A204.1 (cell line): Measurements from ENCODE around the gene ADAM12.
"Not testable (repeated sequence)": the region's sequence is repeated elsewhere in the genome, so short reads cannot be mapped to it uniquely, and the experiment has no call there.

Experiments
- FAIRE-seq: peaks from 2 replicates; lab custom pipeline; 2012; peaks lifted over from hg19 to GRCh38; lab: Jason Lieb, UNC

The ADAM12 gene

DNA sequence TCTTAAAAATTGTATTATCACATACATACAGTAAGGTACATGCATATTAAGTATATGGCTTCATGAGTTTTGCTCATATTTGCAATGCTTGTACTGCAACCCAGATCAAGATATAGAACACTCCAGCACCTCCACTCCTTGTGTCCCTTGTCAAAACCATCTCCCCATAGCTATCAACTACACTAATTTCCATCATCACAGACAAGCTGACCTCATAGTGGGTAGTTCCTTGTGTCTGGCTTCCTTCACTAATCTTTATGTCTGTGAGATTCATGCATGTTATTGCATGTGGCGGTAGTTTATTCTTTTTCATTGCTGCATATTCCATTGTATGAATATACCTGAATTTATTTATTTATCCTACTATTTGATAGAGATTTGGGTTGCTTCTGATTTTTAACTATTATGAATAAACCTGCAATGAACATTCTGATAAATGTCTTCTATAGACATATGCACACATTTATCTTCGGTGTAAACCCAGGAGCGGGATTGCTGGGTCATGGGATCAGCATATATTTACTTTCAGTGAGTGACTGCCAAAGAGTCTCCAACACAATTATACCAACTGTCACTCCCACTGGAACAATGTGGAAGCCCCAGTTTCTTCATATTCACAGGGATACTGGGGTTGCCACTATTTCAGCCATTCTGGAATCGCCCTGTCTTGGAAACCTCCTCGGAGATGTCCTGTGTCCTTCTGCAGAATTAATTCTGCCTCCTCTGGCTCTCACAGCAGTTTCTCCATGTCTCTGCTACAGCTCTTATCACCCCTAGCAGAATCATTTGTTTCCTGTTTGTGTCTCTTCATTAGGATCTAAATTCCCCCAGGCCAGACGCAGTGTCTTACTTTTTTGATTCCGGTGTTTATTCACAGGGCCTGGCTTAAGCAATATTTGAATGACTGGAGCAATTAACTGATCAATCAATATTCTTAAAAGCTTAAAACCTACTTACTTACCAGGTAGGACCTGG, 14.7 kb upstream of the ADAM12 start:
- no peak for FAIRE-seq

DNA sequence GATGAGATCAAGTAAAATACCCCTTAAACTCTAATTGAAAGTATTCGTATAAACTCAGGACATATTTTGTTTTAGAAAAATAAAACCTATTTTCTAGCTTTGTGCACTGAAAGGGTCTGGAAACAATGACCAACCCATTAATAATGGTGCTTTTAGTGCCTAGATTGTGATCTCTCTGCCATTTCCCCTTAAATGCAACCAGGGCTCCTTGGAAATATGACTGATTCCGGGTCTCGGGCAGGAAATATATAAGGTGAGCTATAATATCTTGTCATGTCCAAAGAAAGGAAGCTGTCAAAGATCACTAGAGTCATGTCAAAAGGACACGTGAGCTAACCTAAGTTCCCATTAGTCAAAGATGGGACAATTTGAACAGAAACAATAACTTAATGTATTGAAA, 12.4 kb upstream of the ADAM12 start:
- no peak for FAIRE-seq

DNA sequence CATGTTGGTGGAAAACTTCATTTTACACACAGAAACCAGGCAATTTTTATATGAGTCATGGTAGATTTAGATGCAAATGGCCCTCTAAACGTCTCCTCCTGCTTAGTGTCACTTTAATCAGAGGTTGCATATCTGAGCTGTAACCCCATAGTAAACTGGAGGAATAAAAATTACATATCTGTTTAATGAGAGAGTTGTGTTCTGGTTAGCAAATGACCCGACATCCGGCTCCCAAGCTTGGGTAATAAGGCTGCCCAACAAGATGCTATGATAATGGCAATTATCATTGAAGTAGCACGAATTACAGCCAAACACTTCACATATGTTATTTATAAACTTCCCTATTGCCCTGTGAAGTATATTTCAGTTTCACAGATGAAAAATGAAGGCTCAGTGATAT, 10.6 kb upstream of the ADAM12 start:
- FAIRE-seq: no peak

DNA sequence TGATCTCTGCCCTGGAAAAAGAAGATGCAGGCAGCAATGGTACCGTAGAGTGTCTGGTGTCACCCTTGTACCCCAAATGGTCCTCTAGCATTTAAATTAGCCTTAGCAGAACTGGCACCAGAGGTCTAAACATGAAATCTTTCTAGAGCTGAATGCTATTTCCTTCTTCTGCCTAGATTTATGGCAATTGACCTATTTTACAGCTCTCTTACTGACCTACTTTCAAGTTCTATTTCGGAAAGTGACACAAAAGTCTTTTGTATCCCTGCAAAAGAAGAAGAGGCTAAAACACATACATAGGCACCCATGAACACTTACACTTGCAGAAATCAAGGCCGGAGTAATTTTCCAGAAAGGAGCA, 10.1 kb upstream of the ADAM12 start:
- no peak for FAIRE-seq

DNA sequence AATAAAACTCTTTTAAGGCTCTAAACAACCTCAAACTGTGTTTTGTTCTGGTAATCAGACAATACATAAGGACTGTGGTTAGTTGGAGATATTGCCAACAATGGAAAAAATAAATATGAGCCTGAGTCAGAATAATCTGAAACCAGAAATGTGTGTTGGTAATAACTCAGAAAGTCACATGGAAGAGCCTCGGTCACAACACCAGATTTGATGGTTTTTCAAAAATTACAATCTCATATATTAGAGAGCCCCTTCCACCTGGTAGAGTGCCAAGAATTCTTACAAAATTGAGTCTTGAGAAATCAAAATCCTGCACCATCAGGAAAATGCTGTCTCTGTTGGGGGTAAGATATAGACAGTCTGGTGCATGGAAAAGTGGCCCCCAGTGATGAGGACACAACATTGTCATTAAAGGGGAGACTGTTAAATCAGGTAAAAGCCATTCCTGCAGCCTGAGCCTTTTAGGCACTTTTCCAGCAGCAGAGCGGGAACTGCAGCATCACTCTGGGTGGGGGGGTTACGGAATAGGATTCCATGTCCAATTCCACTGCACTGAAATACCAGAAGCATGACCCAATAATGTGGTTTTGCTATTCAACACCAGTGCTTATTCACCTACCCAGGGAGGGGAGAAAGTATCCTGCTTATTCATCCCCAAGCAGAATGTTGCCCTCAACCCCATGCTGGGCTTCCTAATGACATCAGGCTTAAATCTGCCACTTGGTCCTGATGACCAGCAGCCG, 9.5 kb upstream of the ADAM12 start:
- no peak for FAIRE-seq

DNA sequence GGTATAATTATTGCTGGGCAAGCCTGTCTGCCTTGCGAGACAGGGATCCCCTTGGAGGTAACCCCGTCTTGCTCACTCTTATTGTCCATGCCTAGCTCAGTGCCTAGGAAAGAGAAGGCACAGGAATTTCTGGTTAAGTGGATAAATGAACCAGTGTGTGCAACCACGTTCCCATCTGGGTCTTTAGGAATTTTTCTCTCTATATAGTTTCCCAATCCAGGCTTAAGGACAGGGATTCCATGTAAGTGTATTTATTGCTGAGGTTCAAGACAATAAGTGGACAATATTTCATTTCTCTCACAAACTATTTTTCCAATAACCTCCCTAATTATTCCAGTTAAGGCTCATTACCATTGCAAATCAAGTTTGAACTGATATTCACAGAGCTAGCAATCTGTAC, 8.9 kb upstream of the ADAM12 start:
- FAIRE-seq: no peak

DNA sequence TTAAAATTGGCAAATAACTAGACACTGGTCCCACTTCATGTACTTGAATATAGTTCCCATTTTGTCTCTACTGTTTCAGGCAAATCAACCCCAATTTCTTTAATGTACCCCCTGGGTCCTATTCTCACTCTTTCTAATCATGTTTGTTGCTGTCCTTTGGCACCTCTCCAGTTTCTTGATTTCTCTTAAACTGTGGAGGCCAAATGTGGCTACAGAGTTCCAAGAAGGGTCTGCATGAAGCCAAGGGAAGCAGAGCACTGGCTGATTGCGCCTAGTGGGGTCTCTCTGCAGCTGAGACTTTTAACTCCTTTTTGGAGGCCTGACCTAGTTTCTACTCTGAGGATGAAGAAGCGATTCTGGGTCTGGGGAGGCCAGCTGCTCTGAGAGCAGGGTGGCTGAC, 6.7 kb upstream of the ADAM12 start:
- no peak for FAIRE-seq

DNA sequence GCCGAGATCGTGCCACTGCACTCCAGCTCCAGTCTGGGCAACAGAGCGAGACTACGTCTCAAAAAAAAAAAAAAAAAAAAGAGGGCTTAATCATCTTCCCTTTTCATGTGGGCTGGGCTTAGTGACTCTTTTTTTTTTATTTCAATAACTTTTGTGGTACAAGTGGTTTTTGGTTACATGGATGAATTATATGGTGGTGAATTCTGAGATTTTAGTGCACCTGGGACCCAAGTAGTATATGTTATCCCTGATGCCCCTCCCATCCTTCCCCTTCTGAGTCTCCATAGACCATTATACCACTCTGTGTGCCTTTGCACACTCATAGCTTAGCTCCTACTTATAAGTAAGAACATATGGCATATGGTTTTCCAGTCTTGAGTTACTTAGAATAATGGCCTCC, 4.8 kb upstream of the ADAM12 start:
- FAIRE-seq: no peak

DNA sequence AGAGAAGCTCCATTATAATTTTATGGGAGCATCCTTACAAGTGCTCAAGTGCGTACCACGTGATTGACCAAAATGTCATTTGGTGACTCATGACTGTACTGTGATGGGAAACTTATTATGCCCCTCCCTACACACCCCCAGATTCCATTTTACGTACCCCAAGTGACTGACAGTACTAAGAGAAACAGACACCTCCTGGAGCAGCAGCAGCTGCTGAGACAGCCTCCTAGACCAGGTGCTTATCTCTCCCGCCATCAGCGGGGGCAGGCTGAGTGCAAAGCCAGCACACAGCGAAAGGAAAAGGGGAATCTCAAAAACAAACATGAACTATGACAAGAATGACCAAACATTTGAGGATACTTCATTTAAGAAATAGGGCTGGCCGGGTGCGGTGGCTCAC, 4.2 kb upstream of the ADAM12 start:
- FAIRE-seq: no peak

DNA sequence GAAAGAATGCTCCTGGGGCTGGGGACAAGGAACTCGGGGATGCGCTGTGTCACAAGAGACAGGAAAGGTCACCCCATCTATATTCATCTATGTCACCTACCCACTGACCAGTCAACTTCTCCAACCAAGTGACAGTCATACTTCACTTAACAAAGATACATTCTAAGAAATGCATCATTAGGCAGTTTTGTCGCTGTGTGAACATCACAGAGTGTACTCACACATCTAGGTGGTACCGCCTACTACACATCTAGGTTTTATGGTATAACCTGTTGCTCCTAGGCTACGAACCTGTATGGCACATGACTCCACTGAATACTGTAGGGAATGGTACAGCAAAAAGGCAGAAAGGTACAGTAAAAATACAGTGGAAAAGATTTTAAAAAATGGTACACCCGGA, 3.8 kb upstream of the ADAM12 start:
- no peak for FAIRE-seq

DNA sequence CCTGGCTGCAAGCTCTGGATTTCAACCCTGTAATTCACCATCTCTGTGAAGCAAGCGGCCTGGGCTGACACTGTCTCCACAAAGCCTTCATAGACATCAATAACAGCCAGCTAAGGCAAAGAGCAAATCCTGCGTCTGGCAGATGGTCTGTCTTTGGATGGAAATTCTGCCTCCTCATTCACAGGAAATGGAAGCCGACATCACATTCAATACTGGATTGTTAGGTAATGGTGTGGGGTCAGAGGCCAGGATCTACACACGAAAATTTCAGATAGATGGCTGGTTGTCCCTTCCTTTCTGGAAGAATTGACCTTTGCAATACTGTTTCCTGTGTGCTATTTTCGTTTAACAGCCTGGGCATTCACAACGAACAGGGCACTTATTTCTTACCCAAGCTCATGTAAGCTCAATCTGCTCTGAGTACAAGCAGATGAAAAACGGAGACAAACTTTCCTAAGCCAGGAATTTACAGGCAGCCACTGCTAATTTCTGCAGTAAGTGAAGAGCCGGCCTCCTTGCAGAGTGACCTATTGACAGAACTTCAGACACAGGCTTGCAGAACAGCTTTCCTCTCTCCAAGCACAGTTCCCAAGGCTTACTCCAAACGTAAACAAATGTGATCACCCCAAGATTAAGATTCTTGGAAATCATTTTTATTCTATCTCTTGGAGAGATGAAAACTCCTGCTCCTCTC, 3.1 kb upstream of the ADAM12 start:
- FAIRE-seq: no peak

DNA sequence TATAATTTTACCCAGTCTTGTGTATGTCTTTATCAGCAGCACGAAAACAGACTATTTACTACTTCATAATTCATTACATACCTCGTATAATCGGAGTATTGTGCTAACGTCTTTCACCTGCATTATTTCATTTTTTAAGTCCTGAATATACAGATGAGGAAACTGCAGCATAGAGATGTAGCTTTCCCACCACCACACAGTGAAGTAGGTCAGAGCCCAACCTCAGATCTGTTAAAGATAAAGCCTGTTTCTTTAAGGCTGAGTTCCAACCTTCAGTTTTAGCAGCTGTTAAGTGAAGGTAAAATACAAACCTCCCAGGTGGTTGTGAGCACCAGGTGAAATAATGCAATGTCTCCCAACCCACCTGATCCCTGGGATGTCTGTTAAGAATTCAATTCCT, 2.0 kb upstream of the ADAM12 start:
- FAIRE-seq: no peak

DNA sequence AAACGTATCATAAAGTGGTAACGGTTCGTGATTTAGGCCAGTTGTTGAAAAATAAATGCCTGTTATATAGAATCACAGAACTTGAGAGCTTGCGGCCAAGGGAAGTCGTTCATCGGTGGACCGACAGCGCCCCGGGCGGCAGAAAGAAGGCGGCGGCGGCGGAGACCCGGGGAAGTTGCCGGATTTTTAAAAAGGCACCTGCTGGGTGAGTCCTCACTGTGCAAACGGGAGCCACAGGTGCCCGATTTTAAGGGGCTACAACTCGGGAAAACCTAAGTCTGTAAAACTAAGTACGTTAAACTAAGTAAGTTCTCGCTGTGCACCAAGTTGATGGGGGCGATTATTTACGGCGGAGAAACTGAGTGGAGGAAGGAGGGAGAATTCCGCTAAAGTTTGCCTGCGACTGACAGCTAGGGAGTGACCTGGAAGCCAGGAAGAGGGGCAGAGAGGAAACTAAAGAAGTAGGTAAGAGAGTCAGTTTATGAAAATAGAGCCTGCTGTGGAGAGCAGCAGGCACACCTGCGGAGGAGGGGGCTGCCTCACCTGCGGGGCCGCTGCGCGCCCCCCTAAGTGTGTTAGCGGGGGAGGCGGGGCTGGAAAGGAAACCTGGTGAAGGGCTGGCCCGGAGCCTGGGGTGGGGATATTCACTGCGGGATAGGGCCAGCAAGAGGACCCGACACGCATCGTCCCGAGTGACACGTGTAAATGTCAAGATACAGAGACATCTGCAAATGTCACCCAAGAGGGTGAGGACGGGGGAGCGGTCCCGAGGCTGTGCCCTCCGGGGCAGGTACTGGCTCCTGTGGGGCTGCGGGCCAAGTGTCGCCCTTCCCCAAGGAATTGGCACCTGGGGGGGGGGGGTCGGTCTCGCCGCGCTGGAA, 996 bp downstream of the ADAM12 start:
- FAIRE-seq: no peak

DNA sequence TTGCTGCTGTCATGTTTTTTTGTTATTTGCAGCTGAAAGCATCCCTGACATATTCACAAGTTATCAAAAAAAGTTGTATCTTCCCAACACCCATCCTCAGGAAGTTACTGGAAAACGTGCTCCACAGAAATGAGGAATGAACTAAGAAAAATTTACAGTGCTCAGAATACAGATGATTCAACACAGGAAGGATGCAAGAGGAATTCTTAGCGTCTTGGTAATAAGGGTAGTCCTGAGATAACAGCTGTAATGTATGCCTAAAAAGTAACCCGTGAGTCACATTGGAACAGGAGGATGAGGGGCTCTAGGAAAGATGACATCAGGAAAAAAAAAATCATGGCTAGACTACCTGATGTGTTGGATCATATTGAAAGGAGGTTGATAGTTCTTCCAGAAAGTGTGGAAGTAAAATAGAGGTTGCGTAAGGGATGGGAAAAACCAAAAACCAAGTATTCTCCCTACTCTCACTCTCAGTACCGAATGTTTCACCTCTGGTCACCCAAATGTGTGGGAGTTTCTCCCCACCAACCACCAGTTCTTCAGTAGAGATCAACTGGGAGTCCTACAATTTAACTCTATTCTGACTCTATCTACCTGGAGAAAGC, 3.9 kb downstream of the ADAM12 start:
- FAIRE-seq: no peak

DNA sequence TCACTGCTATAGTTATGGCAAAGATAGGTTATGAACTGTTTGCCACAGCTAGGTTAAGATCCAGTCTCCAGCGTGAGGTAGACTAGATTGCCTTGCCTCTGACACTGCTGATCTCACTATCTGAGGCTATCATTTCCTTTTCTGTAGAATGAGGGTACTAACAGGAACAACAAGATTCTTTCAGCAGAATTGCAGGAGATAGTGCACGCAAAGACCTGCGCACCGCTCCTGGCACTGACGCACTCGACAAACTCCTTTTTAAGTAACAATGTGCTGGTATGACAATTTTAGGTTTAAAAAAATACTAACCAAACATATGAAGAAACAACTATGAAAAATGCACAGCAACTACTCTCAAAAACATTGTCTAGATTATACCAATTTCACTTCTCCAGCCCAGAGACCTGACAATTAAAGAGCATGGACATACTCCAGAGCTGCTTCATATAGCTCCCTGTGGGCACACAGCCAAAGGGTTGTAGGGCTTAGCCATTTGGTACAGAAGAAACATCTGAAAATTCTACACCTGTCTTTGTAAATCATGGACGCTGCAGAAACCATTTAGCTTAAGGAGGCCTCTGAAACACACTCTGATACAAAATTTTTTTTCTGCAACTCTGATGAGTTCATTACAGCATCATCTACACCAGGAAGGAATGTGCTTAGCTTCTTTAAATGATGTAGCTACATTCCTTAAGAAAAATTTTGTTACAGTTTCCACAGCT, 7.8 kb downstream of the ADAM12 start:
- no peak for FAIRE-seq

DNA sequence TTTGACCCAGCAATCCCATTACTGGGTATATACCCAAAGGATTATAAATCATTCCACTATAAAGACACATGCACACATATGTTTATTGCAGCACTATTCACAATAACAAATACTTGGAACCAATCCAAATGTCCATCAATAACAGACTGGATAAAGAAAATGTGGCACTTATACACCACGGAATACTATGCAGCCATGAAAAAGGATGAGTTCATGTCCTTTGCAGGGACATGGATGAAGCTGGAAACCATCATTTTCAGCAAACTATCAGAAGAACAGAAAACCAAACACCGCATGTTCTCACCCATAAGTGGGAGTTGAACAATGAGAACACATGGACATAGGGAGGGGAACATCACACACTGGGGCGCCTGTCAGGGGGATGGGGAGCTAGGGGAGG, 9.1 kb downstream of the ADAM12 start:
- FAIRE-seq: not testable (repeated sequence)

DNA sequence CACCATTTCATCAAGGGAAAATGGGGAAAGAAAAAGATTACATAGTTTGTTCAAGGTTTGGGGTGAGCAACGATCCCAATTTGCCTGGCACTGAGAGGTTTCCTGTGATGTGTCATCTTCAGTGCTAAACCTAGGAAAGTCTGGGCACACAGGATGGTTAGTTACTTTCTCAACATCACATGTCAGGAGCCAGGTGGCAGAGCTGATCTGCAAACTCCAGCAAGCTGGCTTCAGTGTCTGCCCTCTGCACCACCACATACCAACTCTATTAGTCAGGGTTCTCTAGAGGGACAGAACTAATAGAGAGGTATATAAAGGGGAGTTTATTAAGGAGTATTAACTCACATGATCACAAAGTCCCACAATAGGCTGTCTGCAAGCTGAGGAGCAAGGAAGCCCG, 11.3 kb downstream of the ADAM12 start:
- no peak for FAIRE-seq

DNA sequence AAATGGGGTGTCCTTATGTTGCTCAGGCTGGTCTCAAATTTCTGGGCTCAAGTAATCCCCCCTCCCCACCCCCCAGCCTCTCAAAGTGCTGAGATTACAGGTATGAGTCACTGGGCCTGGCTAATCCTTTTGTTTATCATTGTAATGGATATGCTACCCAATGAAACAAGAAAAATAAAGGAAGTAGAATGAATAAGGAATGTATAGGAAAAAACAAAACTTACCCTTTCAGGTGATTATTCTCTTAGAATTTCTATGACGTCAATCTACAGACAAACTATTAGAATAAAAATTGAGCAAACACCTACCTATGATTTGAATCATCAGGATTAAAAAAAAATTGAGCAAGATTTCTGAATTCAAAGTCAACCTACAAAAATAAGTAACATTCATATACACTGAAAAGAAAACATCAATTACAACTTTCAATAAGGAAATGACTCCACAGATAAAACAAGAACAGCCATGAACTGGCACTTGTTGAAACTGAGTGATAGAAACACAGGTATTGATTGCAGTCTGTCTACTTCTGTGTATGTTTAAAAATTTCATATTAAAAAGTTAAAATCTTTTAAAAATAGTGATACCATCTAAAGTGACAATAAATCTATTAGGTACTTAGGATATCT, 12.2 kb downstream of the ADAM12 start:
- FAIRE-seq: no peak

DNA sequence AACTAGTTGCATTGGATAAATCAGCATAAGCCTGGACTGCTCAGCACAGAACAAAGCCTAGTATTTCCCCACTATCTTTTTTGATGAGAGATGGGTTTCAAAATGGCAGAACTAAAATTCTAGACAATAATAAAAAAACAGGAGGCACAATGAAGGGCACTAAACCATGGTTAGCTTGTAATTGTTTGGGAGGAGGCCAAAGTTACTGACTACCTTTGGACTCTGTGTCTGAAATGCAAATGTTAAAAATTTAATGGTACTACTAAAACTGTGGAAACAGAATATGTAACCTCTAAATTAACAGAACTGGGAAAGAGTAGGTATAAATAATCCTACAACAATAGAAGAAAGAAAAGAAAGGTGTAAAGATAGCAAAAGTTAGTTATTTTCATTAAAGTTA, 13.0 kb downstream of the ADAM12 start:
- FAIRE-seq: no peak

DNA sequence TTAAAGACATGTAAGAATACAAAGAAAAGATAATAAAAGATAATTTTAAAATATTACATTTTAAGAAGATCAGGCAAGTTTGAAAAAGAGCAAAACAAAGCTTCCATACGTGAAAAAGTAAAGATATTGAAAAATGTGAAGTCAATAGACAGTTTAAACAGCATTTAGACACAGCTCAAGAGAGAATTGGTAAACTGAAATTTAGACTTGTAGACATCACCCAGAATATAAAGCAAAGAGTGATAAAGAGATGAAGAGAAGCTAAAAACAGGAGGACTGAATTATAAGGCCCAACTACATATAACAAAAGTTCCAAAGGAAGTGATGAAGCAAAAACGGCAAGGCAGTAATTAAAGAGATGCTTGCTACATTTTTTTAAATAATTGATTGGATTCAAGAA, 13.8 kb downstream of the ADAM12 start:
- no peak for FAIRE-seq

DNA sequence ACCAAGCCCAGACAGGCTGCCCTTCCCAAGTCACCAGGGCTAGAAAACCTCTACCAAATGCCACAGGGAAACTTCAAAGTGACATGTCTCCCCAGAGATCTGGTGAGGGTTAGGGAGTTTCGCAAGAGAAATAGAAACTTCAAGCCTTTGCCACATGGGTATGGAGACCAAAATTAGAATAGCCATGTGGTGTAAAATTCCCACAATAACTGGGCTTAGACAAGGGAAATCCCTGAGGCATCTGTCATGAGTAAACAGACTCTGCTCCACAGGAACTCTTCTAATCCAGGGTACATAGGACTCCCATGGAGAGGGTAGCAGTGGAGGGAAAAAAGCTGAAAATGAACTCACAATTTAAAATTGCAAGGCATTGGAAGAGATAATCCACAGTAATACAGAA, 14.3 kb downstream of the ADAM12 start:
- no peak for FAIRE-seq
